ENCODE data around the gene RPL26. TPM values are rescaled to one million over a fixed set of nuclear protein-coding genes. Genes with fewer than 3 reads are reported as not detected.

The RPL26 gene
- 3,787 and 4,331 TPM in 2 replicates for total RNA-seq

DNA sequence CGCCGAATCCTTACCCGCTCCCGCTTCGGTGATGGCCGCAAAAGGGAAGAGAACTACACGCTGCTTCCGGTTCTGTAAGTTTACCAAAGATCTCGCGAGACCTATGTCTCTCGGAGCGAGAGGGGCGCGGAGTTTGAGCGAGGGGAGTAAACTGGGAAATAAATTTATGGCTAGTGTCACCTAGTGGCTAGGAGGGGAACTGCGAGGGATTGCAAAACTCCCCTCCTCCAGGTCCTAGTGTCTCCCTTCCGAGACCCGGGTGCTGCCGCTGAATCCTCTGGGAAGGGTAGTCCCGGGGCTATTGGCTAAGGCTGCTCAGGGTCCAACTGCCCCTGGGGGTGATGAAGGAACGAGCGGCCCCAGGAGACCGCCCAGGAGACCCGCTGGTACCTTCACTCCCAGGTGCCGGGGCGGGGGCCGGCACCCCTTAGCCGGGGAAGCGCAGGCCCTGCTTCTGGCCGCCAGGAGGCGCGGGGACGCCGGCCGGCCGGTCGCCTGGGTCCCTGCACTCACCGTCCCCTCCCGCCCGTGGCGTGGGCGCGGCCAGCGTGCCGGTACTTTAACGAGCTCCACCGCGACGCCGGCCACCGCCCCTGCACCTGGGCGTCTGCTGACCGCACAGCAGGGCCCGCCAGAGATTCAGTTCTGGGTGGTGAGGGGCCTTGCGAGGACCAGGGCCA, at the start of gene RPL26:
TSS of gene RPL26 (minus strand) at position 51 of the 680 bp plus-strand sequence. CDS start 883 bp downstream, outside the sequence.

DNA sequence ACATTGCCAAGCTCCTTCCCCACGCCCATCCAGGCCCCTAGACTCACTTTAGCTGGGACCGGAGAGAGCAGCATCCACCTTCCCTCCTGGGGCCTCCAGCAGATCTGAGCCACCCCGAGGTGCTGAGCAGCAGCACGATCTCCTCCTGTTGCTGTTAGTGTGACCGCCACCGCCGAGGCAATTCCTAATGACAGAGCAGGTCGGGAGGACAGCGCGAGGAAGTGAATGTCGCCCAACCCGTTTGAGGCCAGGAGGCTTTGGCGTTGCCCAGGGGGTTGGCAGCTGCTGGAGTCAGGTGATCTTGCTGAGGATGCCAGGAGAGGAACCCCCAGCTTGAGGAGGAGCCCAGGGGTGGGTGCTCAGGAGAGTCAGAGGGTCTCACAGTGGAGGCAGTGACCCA, 14.6 kb upstream of the RPL26 start, which contains the start of gene RNF222:
TSS of gene RNF222 (minus strand) at position 192 of the 400 bp plus-strand sequence. CDS start 4,366 bp downstream, outside the sequence.

DNA sequence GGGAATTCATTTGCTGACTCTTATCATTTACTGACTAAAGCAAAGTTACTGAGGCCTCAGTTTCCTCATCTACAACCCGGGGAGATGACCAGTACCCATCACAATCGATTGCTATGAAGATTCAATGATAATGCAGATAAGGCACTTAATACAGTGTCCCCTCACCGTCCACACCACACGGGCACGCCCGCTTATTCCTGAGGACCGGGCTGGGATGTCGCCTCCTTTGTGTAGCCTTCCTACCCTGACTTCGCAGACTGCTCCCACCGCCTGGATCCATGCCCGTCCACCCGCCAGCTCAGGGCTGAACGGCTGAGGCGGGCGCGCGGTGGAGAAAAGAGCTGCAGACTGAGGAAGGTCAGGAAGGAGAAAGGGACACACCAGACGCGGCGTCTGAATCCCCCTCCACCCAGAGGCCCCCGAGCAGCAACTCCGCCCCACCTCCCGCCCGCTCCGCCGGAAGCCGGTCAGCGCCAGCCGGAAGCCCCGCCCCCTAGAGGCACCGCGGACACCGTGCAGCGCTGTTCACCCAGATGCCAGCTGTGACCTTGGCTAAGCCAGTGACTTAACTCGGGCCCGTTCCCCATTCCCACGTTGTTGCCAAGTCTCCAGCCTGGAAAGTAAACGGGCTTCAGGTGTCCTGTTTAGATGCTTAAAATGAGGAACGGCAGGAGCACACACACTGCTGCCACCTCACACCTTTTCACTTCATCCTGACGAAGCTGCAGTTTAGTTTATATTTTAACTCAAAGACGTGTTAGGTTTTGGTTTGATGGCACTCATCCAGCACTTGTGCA, 6.5 kb downstream of the RPL26 start, which contains the start of gene KRABD2:
TSS of gene KRABD2 (minus strand) at position 434 of the 797 bp plus-strand sequence.

DNA sequence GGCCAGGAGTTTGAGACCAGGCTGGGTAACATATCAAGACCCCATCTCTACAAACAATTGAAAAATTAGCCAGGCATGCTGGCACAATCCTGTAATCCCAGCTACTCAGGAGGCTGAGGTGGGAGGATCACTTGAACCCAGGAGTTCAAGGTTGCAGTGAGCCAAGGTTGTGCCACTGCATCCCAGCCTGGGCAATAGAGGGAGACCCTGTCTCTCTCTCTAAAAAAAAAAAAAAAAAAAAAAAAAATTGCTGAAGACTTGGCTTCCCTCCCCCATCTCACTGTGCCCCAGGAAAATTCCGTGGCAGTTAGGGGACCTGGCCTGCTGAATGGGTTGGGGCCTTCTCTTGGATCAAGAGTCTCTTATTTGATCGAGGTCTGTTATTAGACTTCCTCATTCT, 43.5 kb downstream of the RPL26 start, which contains the start of gene ODF4:
TSS of gene ODF4 (plus strand) at position 301 of the 400 bp plus-strand sequence. CDS start 212 bp downstream, outside the sequence.

Other genes with a start within 250 kb of the RPL26 start
- 30.0 and 61.0 TPM in 2 replicates for gene PER1, start 230.8 kb downstream of the RPL26 start, total RNA-seq
- 3.9 and 8.5 TPM in 2 replicates for gene VAMP2, start 220.2 kb downstream of the RPL26 start, total RNA-seq
- 16.8 and 24.0 TPM in 2 replicates for gene TMEM107, start 206.8 kb downstream of the RPL26 start, total RNA-seq
- gene BORCS6, start 193.0 kb downstream of the RPL26 start, total RNA-seq, result 4.2 and 9.4 TPM in 2 replicates
- 7.0 and 10.3 TPM in 2 replicates for gene AURKB, start 172.6 kb downstream of the RPL26 start, total RNA-seq
- gene CTC1, start 135.1 kb downstream of the RPL26 start, total RNA-seq, result 2.3 and 5.0 TPM in 2 replicates
- 16.4 and 26.9 TPM in 2 replicates for gene PFAS, start 133.9 kb downstream of the RPL26 start, total RNA-seq
- gene RANGRF, start 94.5 kb downstream of the RPL26 start, total RNA-seq, result 15.0 and 16.5 TPM in 2 replicates
- gene SLC25A35, start 87.8 kb downstream of the RPL26 start, total RNA-seq, result 0.16 and 1.3 TPM in 2 replicates
- 0.36 and 4.1 TPM in 2 replicates for gene ARHGEF15, start 73.0 kb downstream of the RPL26 start, total RNA-seq
- gene ODF4, start 43.4 kb downstream of the RPL26 start, total RNA-seq, result not detected in 2 replicates
- not detected in 2 replicates for gene RNF222, start 14.6 kb upstream of the RPL26 start, total RNA-seq
- gene NDEL1, start 52.7 kb upstream of the RPL26 start, total RNA-seq, result 74.5 and 79.3 TPM in 2 replicates
- gene MYH10, start 247.5 kb upstream of the RPL26 start, total RNA-seq, result 142 and 143 TPM in 2 replicates

All from cardiac atrium fibroblast (primary cell).